ENCODE data around the gene TDRD12.

GRCh38 chr19:32702010-32702409, 17.6 kb upstream of the TDRD12 start:
- TF ChIP-seq SUZ12 (IDR thresholded peaks at IDR 0.05; ENCODE audit: extremely low read depth, insufficient read depth, insufficient read length) = no peak
- TF ChIP-seq ZNF274 (IDR thresholded peaks at IDR 0.05; ENCODE audit: low read depth, low read length) = no peak

All from NT2/D1 (cell line).